Neural progenitor cell (in vitro differentiated cells): Measurements from ENCODE around the gene CPSF7. TPM values are rescaled to one million over a fixed set of nuclear protein-coding genes. Genes with fewer than 3 reads are reported as not detected.

Experiments
- DNase-seq: peaks from one replicate; pipeline ENCODE4 v3.0.0-alpha.2; 2016; ENCODE audit warnings: low spot score
- H2AFZ ChIP-seq: fragments of 200-600 bp; sonication (generic); replicated peaks from 2 replicates; pipeline ENCODE4 v1.6.1; 2016; ENCODE audit warnings: antibody characterized with exemption
- H3F3A ChIP-seq: fragments of 200-600 bp; sonication (generic); 2 replicates; pipeline ENCODE4 v1.6.1; 2016; ENCODE audit warnings: antibody characterized with exemption, low read depth
- H3K27ac ChIP-seq: fragments of 200-600 bp; sonication (generic); 2 replicates; pipeline ENCODE4 v1.5.1; 2016; ENCODE audit warnings: mild to moderate bottlenecking
- H3K27me3 ChIP-seq: fragments of 200-600 bp; sonication (generic); 2 replicates; pipeline ENCODE4 v1.6.1; 2016; ENCODE audit warnings: mild to moderate bottlenecking, moderate library complexity
- H3K36me3 ChIP-seq: fragments of 200-600 bp; sonication (generic); 2 replicates; pipeline ENCODE4 v1.5.1; 2016
- H3K4me1 ChIP-seq: fragments of 200-600 bp; sonication (generic); 2 replicates; pipeline ENCODE4 v1.6.1; 2016; ENCODE audit warnings: mixed run types
- H3K4me2 ChIP-seq: fragments of 200-600 bp; sonication (generic); 2 replicates; pipeline ENCODE4 v1.6.1; 2016
- H3K4me3 ChIP-seq: fragments of 200-600 bp; sonication (generic); 2 replicates; pipeline ENCODE4 v1.5.1; 2016
- H3K79me2 ChIP-seq: fragments of 200-600 bp; sonication (generic); 2 replicates; pipeline ENCODE4 v1.6.1; 2016; ENCODE audit warnings: low read depth
- H3K9ac ChIP-seq: fragments of 200-600 bp; sonication (generic); 2 replicates; pipeline ENCODE4 v1.6.1; 2016
- H3K9me3 ChIP-seq: fragments of 200-600 bp; sonication (generic); 2 replicates; pipeline ENCODE4 v1.5.1; 2016; ENCODE audit warnings: low read depth
- H4K20me1 ChIP-seq: fragments of 200-600 bp; sonication (generic); 2 replicates; pipeline ENCODE4 v1.6.1; 2016; ENCODE audit warnings: low read depth
- H3K27ac Mint-ChIP-seq: 3 replicates; pipeline ENCODE4 v1.8.0; 2021; ENCODE audit warnings: mixed read lengths
- H3K27me3 Mint-ChIP-seq: 2 replicates; pipeline ENCODE4 v1.8.0; 2022; ENCODE audit warnings: low read depth, mild to moderate bottlenecking, inconsistent platforms, moderate library complexity, mixed read lengths; ENCODE audit not compliant: insufficient read depth
- H3K36me3 Mint-ChIP-seq: 3 replicates; pipeline ENCODE4 v1.8.0; 2021; ENCODE audit warnings: mixed read lengths
- H3K4me1 Mint-ChIP-seq: 3 replicates; pipeline ENCODE4 v1.8.0; 2021; ENCODE audit warnings: mixed read lengths
- H3K4me3 Mint-ChIP-seq: 3 replicates; pipeline ENCODE4 v1.8.0; 2021; ENCODE audit warnings: mild to moderate bottlenecking, moderate library complexity, mixed read lengths
- H3K9me3 Mint-ChIP-seq: 3 replicates; pipeline ENCODE4 v1.8.0; 2020; ENCODE audit warnings: mixed read lengths
- EZH2 ChIP-seq: fragments of 200-600 bp; sonication (generic); IDR thresholded peaks from 2 replicates; pipeline ENCODE4 v1.6.1; 2017; ENCODE audit warnings: antibody characterized with exemption, mild to moderate bottlenecking, moderate library complexity
- EZH2phosphoT487 ChIP-seq: fragments of 200-600 bp; sonication (generic); IDR thresholded peaks from 2 replicates; pipeline ENCODE4 v1.6.1; 2017; ENCODE audit warnings: antibody characterized with exemption
- total RNA-seq: library from RNA; depleted of rRNA; stranded (reverse); fragments of >200 nt; gene quantifications from 2 replicates; pipeline ENCODE4 v1.2.3, GENCODE V29; 2015; ENCODE audit warnings: low replicate concordance
- TF ChIP-seq, protein P1 (sequence below): fragments of 200-600 bp; sonication (generic); IDR thresholded peaks from 2 replicates; pipeline ENCODE4 v1.5.1; 2017; ENCODE audit warnings: antibody characterized with exemption, mild to moderate bottlenecking

Gene CPSF7
- total RNA-seq, 1 donor from 2014 or later: 60.7 TPM

- Histone ChIP-seq H3K4me1 (peaks cover 21% of the 10 kb centered on the region), H3K9me3 (no peaks in the 10 kb centered on the region), H2AFZ (no peak overlapping the region), H3F3A (peaks cover 18% of the 10 kb centered on the region), H3K9ac (no peak overlapping the region), H3K27me3 (peaks cover 7% of the 10 kb centered on the region), H3K36me3 (no peaks in the 10 kb centered on the region), H3K27ac (no peak overlapping the region), H4K20me1 (peaks cover 34% of the 10 kb centered on the region), H3K4me3 (no peak overlapping the region), H3K4me2 (no peak overlapping the region), H3K79me2 (no peaks in the 10 kb centered on the region)
- H3K27ac Mint-ChIP-seq: no peak overlapping the region
- H3K9me3 Mint-ChIP-seq: no peaks in the 10 kb centered on the region
- peaks cover 5% of the 10 kb centered on the region for H3K36me3 Mint-ChIP-seq
- no peak overlapping the region for H3K4me3 Mint-ChIP-seq
- DNase-seq: no peak
- peaks cover 9% of the 10 kb centered on the region for H3K27me3 Mint-ChIP-seq
- TF ChIP-seq EZH2phosphoT487 (no peak), EZH2 (no peak)
- TF ChIP-seq, protein P1, sequence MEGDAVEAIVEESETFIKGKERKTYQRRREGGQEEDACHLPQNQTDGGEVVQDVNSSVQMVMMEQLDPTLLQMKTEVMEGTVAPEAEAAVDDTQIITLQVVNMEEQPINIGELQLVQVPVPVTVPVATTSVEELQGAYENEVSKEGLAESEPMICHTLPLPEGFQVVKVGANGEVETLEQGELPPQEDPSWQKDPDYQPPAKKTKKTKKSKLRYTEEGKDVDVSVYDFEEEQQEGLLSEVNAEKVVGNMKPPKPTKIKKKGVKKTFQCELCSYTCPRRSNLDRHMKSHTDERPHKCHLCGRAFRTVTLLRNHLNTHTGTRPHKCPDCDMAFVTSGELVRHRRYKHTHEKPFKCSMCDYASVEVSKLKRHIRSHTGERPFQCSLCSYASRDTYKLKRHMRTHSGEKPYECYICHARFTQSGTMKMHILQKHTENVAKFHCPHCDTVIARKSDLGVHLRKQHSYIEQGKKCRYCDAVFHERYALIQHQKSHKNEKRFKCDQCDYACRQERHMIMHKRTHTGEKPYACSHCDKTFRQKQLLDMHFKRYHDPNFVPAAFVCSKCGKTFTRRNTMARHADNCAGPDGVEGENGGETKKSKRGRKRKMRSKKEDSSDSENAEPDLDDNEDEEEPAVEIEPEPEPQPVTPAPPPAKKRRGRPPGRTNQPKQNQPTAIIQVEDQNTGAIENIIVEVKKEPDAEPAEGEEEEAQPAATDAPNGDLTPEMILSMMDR: no peak
- H3K4me1 Mint-ChIP-seq: peaks cover 33% of the 10 kb centered on the region
Measured at GRCh38 chr11:61476371-61476770, 46.6 kb upstream of the CPSF7 start.

DNA sequence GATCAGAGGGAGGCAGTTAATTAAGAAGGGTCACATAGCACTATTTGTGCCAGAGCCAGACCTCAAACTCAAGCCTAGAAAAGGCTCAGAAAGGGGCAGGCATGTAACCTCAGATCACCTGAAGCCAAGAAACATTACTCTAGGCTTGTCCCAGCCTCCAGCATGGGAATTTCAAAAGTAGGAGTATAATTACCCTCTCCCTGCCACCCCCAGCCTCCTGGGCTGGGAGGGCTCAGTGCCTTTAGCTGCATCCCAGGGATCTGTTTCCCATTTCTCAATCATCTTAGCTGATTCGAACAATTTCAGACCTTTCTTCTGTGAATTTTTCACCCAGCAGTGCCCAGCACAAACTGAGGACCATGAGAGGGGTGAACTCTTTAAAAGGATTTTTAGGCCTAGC lies 45.7 kb upstream of the CPSF7 start:
- H3K4me1 Mint-ChIP-seq: peaks cover 24% of the 10 kb centered on the region
- no peak overlapping the region for H3K4me3 Mint-ChIP-seq
- peaks cover 8% of the 10 kb centered on the region for H3K27me3 Mint-ChIP-seq
- Histone ChIP-seq H3K27me3 (peaks cover 7% of the 10 kb centered on the region), H3K9me3 (no peaks in the 10 kb centered on the region), H3K9ac (no peak overlapping the region), H4K20me1 (peaks cover 26% of the 10 kb centered on the region), H3K79me2 (no peaks in the 10 kb centered on the region), H3K4me2 (no peak overlapping the region), H3K36me3 (no peaks in the 10 kb centered on the region), H3F3A (peaks cover 10% of the 10 kb centered on the region), H3K27ac (no peak overlapping the region), H2AFZ (no peak overlapping the region), H3K4me1 (peaks cover 12% of the 10 kb centered on the region), H3K4me3 (no peak overlapping the region)
- peaks cover 11% of the 10 kb centered on the region for H3K36me3 Mint-ChIP-seq
- no peak for DNase-seq
- H3K9me3 Mint-ChIP-seq: no peaks in the 10 kb centered on the region
- TF ChIP-seq EZH2 (no peak), EZH2phosphoT487 (no peak)
- TF ChIP-seq, protein P1: no peak
- H3K27ac Mint-ChIP-seq: no peak overlapping the region

DNA sequence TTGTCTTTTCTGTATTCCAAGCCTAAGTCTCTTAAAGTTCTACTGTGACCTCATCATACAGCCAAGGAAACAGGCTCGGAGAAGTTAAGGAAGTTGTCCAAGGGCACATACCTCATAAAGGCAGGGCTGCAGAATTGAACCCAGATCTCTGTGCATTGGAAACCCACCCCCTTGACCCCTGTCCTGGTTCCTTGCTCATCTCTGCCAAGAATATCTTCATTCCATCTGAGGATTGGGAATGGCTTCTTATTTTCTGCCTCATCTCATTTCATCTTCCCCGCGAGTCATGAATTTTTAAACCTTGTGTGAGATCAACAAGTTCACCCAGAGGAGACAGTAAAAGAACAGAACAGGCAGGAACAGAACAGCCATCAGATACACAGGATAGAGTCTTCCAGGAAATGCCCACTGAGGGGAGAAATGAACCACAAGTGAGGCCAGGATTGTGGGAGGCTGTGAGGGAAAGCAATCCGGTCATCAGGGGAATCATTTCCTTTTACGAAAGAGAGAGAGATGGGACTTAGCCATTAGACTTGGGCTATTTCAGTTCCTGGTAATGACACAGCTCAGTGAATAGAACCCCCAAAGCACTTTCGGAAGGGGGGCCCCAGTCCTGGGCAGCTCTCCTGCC lies 44.4 kb upstream of the CPSF7 start:
- H3K4me1 Mint-ChIP-seq: peaks cover 14% of the 10 kb centered on the region
- Histone ChIP-seq H3K27ac (no peak overlapping the region), H3F3A (peaks cover 8% of the 10 kb centered on the region), H3K9me3 (no peaks in the 10 kb centered on the region), H3K4me3 (no peak overlapping the region), H4K20me1 (peaks cover 26% of the 10 kb centered on the region), H3K27me3 (peaks cover 7% of the 10 kb centered on the region), H3K9ac (no peak overlapping the region), H3K4me1 (peaks cover 10% of the 10 kb centered on the region), H3K4me2 (no peak overlapping the region), H2AFZ (no peak overlapping the region), H3K36me3 (no peaks in the 10 kb centered on the region), H3K79me2 (no peaks in the 10 kb centered on the region)
- no peak overlapping the region for H3K4me3 Mint-ChIP-seq
- no peaks in the 10 kb centered on the region for H3K9me3 Mint-ChIP-seq
- H3K27me3 Mint-ChIP-seq: peaks cover 2% of the 10 kb centered on the region
- TF ChIP-seq EZH2phosphoT487 (no peak), EZH2 (no peak)
- TF ChIP-seq, protein P1: no peak
- no peak overlapping the region for H3K27ac Mint-ChIP-seq
- H3K36me3 Mint-ChIP-seq: peaks cover 11% of the 10 kb centered on the region
- no peak for DNase-seq
